Mesothelial cell of epicardium (in vitro differentiated cells): ENCODE data around the gene SETX. TPM values are rescaled to one million over a fixed set of nuclear protein-coding genes. Genes with fewer than 3 reads are reported as not detected.

Experiments used
- DNase-seq, 2 experiments: peaks; one replicate each; pipeline ENCODE4 v3.0.0; 2021; ENCODE audit warnings: low spot score in 2 of 2; ENCODE audit not compliant: unreplicated experiment in 2 of 2
- H3K27ac Mint-ChIP-seq: 2 replicates; pipeline ENCODE4 v1.8.0; 2021; ENCODE audit warnings: mixed read lengths
- H3K27me3 Mint-ChIP-seq: 2 replicates; pipeline ENCODE4 v1.8.0; 2021; ENCODE audit warnings: low read depth, mixed read lengths
- H3K36me3 Mint-ChIP-seq: 2 replicates; pipeline ENCODE4 v1.8.0; 2021; ENCODE audit warnings: mixed read lengths
- H3K4me1 Mint-ChIP-seq: 2 replicates; pipeline ENCODE4 v1.8.0; 2021; ENCODE audit warnings: mixed read lengths
- H3K4me3 Mint-ChIP-seq: 2 replicates; pipeline ENCODE4 v1.8.0; 2021; ENCODE audit warnings: mild to moderate bottlenecking, moderate library complexity, mixed read lengths
- H3K9me3 Mint-ChIP-seq: 2 replicates; pipeline ENCODE4 v1.8.0; 2021; ENCODE audit warnings: mixed read lengths
- total RNA-seq: library from RNA; stranded (reverse); gene quantifications from 3 replicates; pipeline ENCODE4 v1.2.1, GENCODE V29; 2021
- TF ChIP-seq, protein P1 (sequence below): fragments of 200-600 bp; sonication (generic); IDR thresholded peaks from one replicate; pipeline ENCODE4 v1.5.0; 2021; ENCODE audit warnings: antibody characterized with exemption; ENCODE audit not compliant: unreplicated experiment

Gene SETX
- total RNA-seq, 1 donor from 2014 or later, result 51.4 TPM

DNA sequence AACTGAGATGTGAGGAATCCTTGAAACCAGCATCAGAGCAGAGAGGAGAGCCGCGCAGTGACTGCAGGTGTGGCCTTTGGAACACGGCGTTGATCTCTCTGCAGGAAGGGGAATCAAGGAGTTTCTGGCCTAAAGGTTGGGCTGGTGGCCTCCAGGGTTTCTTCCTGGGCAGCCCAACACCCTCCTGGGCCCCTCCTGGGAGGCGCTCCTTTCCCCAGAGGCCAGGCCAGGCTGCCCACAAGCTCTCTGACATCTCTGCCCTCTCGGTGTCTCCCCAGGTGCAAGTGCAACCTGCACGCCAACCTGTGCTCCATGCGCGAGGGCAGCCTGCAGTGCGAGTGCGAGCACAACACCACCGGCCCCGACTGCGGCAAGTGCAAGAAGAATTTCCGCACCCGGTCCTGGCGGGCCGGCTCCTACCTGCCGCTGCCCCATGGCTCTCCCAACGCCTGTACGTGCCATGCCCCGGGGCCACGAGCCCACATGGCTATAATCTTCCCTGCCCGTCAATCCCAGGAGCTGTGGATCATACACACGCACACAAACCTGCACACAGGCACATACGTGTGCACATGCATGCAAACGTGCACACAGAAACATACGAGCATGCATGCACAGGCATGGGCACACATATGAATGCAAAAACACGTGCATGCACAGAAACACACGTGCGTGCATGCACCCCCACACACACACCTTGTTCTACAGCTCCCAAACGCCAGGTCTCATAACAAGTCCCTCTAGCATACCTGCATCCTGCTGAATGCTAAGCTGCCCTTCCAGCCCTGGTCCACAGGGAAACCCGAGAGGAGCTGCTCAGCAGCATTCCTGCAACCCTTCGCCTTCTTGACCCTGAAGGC is 128.0 kb downstream of the SETX start:
- TF ChIP-seq, protein P1, sequence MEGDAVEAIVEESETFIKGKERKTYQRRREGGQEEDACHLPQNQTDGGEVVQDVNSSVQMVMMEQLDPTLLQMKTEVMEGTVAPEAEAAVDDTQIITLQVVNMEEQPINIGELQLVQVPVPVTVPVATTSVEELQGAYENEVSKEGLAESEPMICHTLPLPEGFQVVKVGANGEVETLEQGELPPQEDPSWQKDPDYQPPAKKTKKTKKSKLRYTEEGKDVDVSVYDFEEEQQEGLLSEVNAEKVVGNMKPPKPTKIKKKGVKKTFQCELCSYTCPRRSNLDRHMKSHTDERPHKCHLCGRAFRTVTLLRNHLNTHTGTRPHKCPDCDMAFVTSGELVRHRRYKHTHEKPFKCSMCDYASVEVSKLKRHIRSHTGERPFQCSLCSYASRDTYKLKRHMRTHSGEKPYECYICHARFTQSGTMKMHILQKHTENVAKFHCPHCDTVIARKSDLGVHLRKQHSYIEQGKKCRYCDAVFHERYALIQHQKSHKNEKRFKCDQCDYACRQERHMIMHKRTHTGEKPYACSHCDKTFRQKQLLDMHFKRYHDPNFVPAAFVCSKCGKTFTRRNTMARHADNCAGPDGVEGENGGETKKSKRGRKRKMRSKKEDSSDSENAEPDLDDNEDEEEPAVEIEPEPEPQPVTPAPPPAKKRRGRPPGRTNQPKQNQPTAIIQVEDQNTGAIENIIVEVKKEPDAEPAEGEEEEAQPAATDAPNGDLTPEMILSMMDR, result no peak
- Mint-ChIP-seq H3K4me3 (no peak overlapping the region), H3K36me3 (no peaks in the 10 kb centered on the region), H3K4me1 (peaks cover 3% of the 10 kb centered on the region), H3K27ac (no peak overlapping the region), H3K9me3 (no peaks in the 10 kb centered on the region), H3K27me3 (peaks cover 24% of the 10 kb centered on the region)
- DNase-seq, result no peak

DNA sequence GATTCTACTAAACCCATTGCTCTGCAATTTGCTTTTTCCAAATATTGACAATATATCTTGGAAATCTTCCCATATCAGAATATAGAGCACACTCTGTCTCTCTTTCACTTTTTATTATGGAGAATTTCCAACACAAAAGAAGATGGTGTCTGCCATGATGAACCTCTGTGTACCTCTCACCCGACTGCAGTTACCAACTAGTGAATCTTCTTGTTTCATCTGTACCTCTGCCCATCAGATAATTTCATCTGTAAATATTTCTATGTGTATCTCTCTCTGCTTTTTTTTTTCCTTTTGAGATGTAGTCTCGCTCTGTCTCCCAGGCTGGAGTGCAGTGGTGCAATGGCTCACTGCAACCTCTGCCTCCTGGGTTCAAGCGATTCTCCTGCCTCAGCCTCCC is 130.1 kb downstream of the SETX start:
- TF ChIP-seq, protein P1, result no peak
- DNase-seq, result no peak
- Mint-ChIP-seq H3K27ac (no peak overlapping the region), H3K27me3 (peaks cover 27% of the 10 kb centered on the region), H3K4me1 (peaks cover 3% of the 10 kb centered on the region), H3K9me3 (no peaks in the 10 kb centered on the region), H3K4me3 (no peak overlapping the region), H3K36me3 (no peaks in the 10 kb centered on the region)

DNA sequence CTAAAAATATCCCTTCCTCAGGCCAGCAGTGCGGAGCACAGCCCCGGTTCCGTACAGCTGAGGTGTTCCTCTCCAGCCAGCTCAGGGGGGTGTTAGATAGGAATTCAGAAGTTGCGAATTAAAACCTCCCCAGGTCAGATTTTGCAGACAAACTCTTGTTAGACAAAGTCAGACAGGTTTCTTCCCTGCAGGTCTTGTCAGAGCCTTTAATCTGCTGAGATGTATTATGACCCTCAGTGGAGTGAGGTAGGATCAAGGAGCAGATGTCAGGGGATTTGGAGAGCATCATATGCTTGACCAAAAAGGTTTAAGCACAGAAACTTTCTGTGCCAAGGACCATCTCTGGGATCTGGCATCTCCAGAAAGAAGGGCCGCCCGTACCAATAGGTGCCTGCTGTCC is 132.8 kb downstream of the SETX start:
- TF ChIP-seq, protein P1, result no peak
- no peak for DNase-seq
- Mint-ChIP-seq H3K9me3 (no peaks in the 10 kb centered on the region), H3K4me3 (no peak overlapping the region), H3K27me3 (peaks cover 20% of the 10 kb centered on the region), H3K27ac (no peak overlapping the region), H3K36me3 (no peaks in the 10 kb centered on the region), H3K4me1 (peaks cover 3% of the 10 kb centered on the region)

DNA sequence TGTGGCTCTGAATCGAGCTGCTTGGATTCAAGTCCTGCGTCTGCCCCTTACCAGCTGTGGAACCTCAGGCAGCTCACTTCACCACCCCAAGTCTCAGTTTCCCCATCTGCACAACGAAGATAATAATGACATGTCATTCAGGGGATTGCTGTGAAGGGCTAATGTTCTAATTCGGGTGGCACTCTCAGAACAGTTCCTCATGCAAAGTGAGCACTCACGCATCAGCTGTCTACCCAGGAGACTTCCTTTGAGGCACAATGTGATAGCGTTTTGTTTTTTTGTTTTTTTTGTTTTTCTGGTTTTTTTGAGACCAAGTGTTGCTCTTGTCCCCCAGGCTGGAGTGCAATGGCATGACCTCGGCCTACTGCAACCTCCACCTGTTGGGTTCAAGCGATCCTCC is 136.6 kb downstream of the SETX start:
- peaks cover 11% of the 10 kb centered on the region for H3K27me3 Mint-ChIP-seq
- TF ChIP-seq, protein P1, result no peak
- H3K36me3 Mint-ChIP-seq, result no peaks in the 10 kb centered on the region
- H3K27ac Mint-ChIP-seq, result no peak overlapping the region
- no peak for DNase-seq
- H3K9me3 Mint-ChIP-seq, result no peaks in the 10 kb centered on the region
- no peak overlapping the region for H3K4me3 Mint-ChIP-seq
- H3K4me1 Mint-ChIP-seq, result peaks cover 14% of the 10 kb centered on the region

DNA sequence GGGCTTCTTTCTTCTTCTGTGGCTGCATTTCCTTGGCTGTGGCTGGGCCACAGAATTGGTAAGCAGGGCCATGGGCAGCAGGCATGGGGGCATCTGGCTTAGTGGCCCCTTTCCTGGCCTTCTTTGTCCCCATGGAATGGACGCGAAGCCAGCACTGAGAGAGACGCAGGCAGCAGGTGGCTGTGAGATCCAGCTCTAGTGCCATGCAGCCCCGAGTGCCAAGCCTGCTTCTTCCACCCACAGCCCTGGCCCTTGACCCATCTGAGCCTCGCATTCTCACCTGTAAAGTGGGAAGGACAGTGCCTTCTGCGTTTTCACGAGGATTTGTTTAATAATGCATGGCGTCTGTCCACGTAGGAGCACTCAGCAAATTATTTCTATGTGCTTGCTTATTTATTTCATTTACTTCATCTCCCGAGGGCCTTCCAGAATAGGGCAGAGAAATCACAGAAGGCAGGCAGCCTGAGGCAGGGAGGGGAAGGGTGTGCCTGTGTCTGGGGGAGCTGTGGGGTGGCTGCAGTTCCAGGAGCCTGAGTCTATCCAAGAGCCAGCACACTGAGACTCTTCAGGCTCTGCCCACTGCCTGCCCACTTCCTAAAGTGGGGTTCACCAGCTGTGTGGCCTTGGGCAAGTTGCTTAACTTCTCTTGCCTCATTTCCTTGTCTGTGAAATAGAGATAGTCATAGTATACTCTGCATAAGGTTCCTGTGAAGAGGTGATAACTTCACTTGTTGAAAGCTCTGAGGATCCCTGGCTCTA is 137.7 kb downstream of the SETX start:
- DNase-seq, result no peak
- H3K27ac Mint-ChIP-seq, result no peak overlapping the region
- peaks cover 7% of the 10 kb centered on the region for H3K27me3 Mint-ChIP-seq
- no peak overlapping the region for H3K4me3 Mint-ChIP-seq
- no peaks in the 10 kb centered on the region for H3K36me3 Mint-ChIP-seq
- H3K9me3 Mint-ChIP-seq, result no peaks in the 10 kb centered on the region
- TF ChIP-seq, protein P1, result no peak
- H3K4me1 Mint-ChIP-seq, result peaks cover 12% of the 10 kb centered on the region
